Esophagus squamous epithelium (tissue), 4 donors: ENCODE data around the gene NSUN4.

Source experiments
- CTCF ChIP-seq, 6 experiments: fragments of 450-650 bp in 4 of 6; fragments of 200-600 bp in 2 of 6; sonication (generic) in 2 of 6; IDR thresholded peaks; one replicate each; pipeline ENCODE4 v1.5.1; 2016 to 2019; ENCODE audit warnings: antibody characterized with exemption in 6 of 6, mild to moderate bottlenecking in 4 of 6, moderate library complexity in 4 of 6
- POLR2A ChIP-seq, 4 donors: fragments of 450-650 bp; IDR thresholded peaks; one replicate each; pipeline ENCODE4 v1.6.1; 2017; ENCODE audit warnings: antibody characterized with exemption in 4 of 4, mild to moderate bottlenecking in 4 of 4, moderate library complexity in 3 of 4

DNA sequence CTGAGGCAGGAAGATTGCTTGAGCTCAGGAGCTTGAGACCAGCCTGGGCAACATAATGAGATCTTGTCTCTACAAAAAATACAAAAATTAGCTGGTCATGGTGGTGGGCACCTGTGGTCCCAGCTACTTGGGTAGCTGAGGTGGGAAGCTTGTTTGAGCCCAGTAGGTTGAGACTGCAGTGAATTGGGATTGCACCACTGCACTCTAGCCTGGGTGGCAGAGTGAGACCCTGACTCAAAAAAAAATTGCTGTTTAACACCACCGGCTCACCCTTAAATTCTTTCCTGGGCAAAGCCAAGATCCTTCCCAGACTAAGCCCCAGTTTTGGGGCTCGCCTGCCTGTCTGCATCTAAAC is 6.6 kb upstream of the NSUN4 start:
- TF ChIP-seq CTCF (IDR thresholded peaks at IDR 0.05), result no peak
- TF ChIP-seq POLR2A (IDR thresholded peaks at IDR 0.05), result no peak
